ENCODE measurements around the gene RPS21. TPM values are rescaled to one million over a fixed set of nuclear protein-coding genes. Genes with fewer than 3 reads are reported as not detected.

Gene RPS21
- total and polyA plus RNA-seq, 2 of the 4 experiments (the other 2 are of a cell fraction) = 2,710 to 4,298 TPM

GRCh38 chr20:62362590-62362940 is 24.3 kb upstream of the RPS21 start:
- ChIA-PET CTCF (no interaction called here), POLR2A (ENCODE audit: unreplicated experiment) (interaction anchor here (0.6 kb wide), 1 partner anchor 24 kb away, joined by 6 read pairs; the partner anchor contains the start of gene RPS21)
- Histone ChIP-seq H3K9me1 (ENCODE audit: insufficient read depth, low read length) (no peaks in the 10 kb centered on the region), H3K4me3 (ENCODE audit: insufficient read depth, low read depth, low read length) (no peak overlapping the region), H2AFZ (replicated peaks; ENCODE audit: low read length, poor library complexity) (peak overlapping the region; percentile 43), H3K23ac (ENCODE audit: low read depth, low read length) (no peak overlapping the region), H3K79me1 (ENCODE audit: low read depth in 1 of 2, low read length in 2 of 2) (no peaks in the 10 kb centered on the region), H2AK5ac (ENCODE audit: low read depth, low read length) (no peak overlapping the region), H3K9me3 (ENCODE audit: control insufficient read depth, insufficient read depth, low read length) (no peaks in the 10 kb centered on the region), H3K56ac (ENCODE audit: extremely low read depth, insufficient read depth, low read length) (no peak overlapping the region), H3K4ac (ENCODE audit: low read depth, low read length) (no peak overlapping the region), H4K8ac (ENCODE audit: low read depth in 2 of 2, low read length in 2 of 2) (no peak overlapping the region), H2BK20ac (ENCODE audit: low read depth, low read length) (no peak overlapping the region), H2AK9ac (replicated peaks; ENCODE audit: low read depth, low read length, poor library complexity) (peak overlapping the region; percentile 42), H3K27me3 (ENCODE audit: control insufficient read depth, insufficient read depth, low read length) (no peaks in the 10 kb centered on the region), H2BK15ac (ENCODE audit: low read depth, low read length) (no peak overlapping the region), H3K27ac (ENCODE audit: insufficient read depth, low read length) (no peak overlapping the region), H3K4me1 (ENCODE audit: control insufficient read depth, insufficient read depth, low read length) (peaks cover 9% of the 10 kb centered on the region), H3K4me2 (ENCODE audit: low read depth, low read length) (no peak overlapping the region), H3K18ac (ENCODE audit: low read depth, low read length) (no peak overlapping the region), H4K91ac (ENCODE audit: insufficient read depth, low read depth, low read length) (no peak overlapping the region), H4K20me1 (ENCODE audit: insufficient read depth, low read length) (peaks cover 14% of the 10 kb centered on the region; the same call in 1 of the 2 replicates), H3K36me3 (ENCODE audit: control insufficient read depth, insufficient read depth, low read length) (peaks cover 4% of the 10 kb centered on the region; the same call in 1 of the 2 replicates), H2BK5ac (ENCODE audit: low read depth, low read length, poor library complexity, severe bottlenecking) (no peak overlapping the region), H3K9ac (ENCODE audit: low read depth, low read length) (no peak overlapping the region), H3K14ac (replicated peaks; ENCODE audit: low read depth, low read length) (no peak overlapping the region), H2BK120ac (ENCODE audit: low read depth, low read length) (no peak overlapping the region), H4K5ac (ENCODE audit: low read depth, low read length) (no peak overlapping the region)
- TF ChIP-seq NFE2L2 (IDR thresholded peaks at IDR 0.05; ENCODE audit: low read depth, low read length) (no peak), CHD1 (IDR thresholded peaks at IDR 0.05; ENCODE audit: low read depth, low read length) (no peak), CEBPB (IDR thresholded peaks at IDR 0.05; ENCODE audit: low read depth, low read length) (no peak), CTCF (conservative IDR thresholded peaks at IDR 0.05; ENCODE audit: low read depth, low read length) (no peak), ELK1 (IDR thresholded peaks at IDR 0.05; ENCODE audit: borderline replicate concordance, low read depth, low read length) (no peak), FOS (IDR thresholded peaks at IDR 0.05; ENCODE audit: low read depth, low read length) (no peak), USF2 (IDR thresholded peaks at IDR 0.05; ENCODE audit: low read depth, low read length) (no peak)
- no CpG with 5 or more reads among the region's 13 CpGs for WGBS, 2 experiments (ENCODE audit: extremely low coverage in 2 of 2, insufficient read length in 1 of 2)
- dilution Hi-C loops (cut with HindIII; ENCODE audit: low sequenced_read_pairs, unreplicated experiment) (no loop called here), in situ Hi-C loops (cut with MboI; ENCODE audit: low sequenced_read_pairs) (no loop called here), intact Hi-C loops (cut with micrococcal nuclease) (no loop called here)
- BruUV-seq (replicated peaks) = no TSS peak
- DNase-seq (no peak), ATAC-seq (ENCODE audit: low read depth) (no peak)

All from IMR-90 (cell line).